GM04504 (cell line): Measurements from ENCODE around the gene IRF2.

Experiments used
- DNase-seq: peaks from one replicate; pipeline ENCODE4 v3.0.0-alpha.2; 2012; ENCODE audit warnings: low read depth

The IRF2 gene

DNA sequence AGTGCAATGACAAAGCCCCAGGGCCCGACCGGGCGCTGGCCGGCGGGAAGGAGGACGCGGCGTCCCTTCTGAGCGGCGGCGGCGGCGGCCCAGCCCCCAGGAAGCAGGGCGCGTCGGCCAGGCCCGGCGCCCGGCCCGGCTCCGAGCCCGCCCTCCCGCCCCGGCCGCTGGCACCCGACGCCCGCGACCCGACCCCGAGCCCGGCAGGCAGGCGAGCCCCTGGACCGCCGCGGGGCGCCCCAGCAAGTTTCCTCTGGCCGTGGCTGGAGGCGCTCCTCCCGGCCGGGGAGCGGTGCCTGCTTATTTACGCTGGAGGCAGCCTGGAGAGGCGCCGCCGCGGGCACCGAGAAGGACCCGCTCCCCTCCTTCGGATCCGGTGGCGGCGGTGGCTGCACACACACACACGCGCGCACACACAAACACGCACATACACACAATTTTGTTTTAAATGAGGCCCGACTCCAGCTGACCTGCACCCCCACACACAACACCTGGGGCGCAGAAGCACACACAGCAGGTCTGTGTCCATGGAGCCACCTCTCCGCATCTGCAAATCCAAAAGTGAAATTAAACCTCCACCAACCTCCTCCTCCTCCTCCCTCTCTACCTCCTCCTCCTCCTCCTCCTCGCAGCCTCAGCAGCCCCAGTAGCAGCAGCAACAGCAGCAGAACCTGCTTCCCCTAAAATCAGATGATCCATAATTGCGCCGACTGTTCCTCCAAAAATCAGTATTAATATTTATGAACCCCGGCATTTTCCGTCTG is 669 bp downstream of the IRF2 start:
- DNase-seq, result peak; percentile 10

DNA sequence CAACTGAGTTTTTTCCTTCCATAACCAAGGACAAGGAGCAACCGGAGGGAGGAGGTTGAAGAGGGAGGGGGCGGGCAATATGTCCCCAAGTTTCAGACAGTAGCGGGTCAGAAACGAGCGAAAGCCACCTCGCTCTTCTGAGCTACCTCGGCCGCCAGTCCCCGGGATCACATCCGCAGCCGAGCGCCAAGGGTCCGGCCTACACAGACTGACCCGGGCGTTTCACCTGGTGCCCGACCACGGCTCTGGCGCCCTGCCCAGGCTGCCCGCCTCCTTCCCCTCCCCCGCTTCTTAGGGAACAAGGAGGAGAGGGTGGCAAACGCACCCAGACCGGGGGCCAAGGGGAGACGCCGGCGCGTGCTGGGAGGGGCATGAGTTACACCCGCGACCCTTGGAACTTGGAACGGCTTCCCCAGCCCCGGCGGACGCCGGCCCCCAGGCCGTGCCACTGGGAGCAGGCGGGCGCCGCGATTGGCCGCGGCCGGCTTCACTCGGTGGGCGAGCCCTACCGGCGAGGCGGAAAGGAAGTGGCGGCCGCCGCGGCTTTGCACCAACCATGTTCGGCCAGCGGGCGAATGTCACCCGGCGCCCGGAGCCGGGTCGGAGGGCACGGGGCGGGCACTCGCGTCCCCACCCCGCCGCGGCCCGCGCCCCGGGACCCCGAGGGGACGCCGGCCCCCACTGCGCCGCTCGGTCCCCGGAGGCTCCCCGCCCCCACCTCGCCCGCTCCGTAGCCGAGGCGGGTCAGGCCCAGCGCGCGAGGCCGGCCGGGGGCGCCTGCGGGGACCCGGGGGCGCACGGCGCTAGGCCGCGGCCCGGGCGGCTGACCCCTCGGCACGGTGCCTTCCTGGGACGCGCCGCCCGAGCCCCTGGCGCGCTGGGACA is 1.5 kb downstream of the IRF2 start:
- peak; percentile 37 for DNase-seq

DNA sequence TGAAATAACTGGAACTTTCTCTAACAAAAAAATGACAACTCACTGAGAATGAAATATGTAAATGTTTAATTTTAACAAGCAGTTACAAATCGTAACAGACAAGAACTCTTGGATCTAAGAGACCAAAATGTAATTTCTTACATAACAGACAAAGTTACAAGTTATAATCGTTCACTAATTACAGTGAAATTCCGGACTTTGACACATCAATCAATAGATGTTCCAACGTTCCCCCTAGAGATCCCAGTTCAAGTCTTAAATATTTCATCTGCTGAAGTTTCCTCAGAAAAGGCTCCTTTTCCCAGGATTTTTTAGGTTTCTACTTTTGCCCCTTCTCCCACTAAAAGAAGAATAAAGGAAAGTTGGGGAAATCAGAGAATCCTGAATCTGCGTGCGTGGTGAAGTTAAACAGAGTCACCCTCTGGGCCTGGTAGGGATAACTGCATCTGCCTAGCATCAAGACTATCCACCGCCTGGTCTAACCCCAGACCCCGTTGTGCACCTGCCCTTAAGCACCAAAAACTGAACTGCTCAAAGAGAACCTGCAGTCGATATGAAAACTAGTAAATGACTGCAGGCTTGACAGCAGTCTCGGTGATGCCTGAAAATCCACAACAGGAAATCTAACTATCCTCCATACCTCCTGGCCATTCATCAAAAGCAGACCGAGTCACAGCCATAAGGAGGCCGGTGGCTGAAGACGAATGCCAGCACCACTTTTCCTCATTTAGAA is 2.3 kb downstream of the IRF2 start:
- no peak for DNase-seq

DNA sequence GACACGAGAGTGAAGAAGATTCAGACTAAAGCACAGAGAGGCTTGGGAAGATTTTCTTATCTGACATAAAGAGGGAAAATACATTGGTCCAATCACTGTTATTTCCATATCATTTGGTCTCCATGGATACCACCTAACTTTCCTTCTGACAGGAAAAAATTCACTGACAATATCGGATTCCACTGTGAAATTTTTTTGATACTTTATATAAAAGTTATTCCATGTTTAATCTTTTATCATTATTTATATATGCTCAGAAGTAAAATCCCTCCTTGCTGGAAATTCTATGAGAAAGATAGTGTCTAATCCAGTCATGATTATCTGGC is 3.6 kb downstream of the IRF2 start:
- DNase-seq, result no peak

DNA sequence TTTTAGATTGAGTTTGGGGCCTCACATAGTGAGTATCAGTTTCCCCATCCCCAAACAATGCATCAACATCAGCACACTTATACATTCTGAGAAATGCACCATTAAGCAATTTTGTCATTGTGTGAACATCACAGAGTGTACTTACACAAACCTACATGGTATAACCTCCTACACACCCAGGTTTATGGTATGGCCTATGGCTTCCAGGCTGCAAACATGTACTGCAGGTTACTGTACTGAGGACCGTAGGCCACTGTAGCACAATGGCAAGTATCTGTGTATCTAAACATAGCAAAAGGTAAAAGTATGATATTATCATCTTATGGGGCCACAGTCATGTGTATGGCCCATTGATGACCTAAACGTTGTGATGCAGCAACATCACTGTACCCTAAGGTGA is 7.7 kb downstream of the IRF2 start:
- DNase-seq, result no peak

DNA sequence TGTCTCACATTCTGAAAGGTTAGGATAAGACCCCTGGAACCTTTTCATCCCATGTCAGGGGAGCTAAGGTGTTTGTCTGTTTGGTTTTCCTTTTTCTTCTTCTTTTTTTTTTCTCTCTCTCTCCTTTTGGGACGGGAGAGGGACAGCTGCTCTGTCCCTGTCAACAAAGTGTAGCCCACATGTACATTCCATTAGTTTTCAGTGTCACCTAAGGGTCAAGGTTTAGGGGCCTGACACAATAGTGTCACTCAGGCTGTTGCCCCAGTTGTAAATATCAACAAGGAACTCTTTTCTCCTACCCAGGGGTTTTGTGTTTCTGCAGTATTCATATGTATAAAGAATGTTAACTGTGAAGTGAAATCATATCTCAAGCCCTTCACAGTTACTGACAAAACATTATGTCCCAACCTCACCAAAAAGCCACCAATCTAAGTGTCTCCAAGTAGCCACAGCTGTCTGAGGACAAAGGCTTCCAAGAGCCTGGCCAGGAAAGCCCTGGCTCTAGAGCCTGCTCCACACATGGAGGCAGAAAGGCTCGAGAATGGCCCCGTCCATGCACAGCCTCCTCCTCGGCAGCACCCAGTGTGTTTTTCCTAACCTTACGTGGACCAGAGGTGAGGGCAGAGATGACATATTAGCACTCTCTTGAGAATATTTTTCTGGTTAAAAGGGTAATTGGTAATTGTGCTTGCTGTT is 9.4 kb downstream of the IRF2 start:
- no peak for DNase-seq

DNA sequence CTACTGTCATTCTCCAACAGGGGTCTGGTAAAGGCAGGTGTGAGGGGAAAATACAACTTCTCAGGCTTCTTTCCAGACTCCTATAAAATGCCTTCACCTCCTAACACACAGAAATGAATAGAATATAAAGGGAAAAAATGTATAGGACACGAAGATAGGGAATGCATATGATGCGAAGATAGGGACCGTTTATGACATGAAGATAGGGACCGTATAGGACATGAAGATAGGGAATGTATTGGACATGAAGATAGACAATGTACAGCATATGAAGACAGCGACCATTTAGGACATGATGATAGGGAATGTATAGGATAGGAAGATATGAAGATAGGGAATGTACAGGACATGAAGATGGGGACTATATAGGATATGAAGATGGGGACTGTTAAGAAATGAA is 10.5 kb downstream of the IRF2 start:
- no peak for DNase-seq

DNA sequence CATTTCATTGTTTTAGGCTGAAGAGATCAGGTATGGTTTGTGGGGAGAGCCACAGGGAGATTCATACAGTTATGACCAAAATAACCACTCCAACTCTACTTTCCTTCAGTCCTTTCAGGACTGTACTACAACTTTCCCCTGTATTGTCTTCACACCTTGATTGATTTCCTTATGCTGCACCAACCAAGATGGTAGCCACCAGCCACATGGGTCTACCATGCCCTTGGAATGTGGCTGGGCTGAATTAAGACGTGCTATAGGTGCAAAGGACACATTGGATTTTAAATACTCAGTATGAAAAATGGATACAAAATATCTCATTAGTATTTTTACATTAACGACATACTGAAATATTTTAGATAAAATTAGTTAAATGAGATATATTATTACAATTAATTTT is 11.2 kb downstream of the IRF2 start:
- DNase-seq, result no peak

DNA sequence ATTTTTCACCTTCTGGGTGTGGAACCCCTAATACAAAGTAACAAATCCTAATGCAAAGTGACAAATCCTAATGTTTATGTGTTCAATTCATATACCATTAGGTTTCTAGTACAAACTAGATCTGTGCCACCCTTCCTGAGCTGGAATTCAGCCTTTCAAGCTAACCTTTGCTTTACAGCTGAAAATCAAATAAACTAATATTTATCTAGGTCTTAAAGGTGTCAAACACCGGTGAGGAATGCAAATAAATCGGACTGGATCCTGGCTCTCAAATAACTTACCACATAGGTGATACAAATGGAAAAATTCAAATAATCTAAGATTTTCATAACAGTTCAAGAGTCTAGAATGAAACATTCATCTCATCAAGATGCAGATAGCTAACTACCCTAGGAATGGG is 11.6 kb downstream of the IRF2 start:
- no peak for DNase-seq

DNA sequence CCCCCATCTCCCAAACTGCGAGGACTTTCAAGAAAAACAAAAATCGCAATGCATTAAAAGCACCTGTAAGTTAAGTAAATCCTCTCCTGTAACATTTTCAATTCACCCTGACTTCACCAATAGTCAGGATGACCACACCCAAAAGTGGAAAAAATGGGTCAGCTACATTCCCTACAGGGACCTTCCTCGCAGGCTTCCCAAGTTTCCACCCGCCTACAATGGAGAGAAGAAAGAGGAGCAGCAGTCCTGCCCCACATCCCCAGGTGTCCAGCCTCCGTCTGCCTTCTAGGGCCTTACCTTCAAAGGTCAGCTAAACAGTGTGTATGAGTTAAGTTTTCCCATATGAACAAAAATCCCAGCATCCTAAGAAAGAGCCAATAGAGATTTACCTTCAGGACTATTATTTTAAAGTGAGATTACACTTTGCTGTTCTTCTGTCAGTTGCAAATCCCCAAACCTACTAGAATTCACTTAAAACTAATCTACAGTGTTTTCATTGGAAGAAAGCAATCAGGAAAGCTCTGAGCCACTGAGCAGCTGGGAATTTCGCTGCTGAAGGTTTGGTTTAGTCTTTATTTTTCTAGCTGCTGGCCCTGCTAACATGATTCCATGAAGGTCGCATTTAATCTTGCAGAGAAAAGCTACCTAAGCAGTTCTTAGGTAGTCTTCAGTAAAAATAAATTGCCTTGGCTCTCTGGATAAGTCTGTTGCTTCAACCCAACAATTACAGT is 12.5 kb downstream of the IRF2 start:
- no peak for DNase-seq

DNA sequence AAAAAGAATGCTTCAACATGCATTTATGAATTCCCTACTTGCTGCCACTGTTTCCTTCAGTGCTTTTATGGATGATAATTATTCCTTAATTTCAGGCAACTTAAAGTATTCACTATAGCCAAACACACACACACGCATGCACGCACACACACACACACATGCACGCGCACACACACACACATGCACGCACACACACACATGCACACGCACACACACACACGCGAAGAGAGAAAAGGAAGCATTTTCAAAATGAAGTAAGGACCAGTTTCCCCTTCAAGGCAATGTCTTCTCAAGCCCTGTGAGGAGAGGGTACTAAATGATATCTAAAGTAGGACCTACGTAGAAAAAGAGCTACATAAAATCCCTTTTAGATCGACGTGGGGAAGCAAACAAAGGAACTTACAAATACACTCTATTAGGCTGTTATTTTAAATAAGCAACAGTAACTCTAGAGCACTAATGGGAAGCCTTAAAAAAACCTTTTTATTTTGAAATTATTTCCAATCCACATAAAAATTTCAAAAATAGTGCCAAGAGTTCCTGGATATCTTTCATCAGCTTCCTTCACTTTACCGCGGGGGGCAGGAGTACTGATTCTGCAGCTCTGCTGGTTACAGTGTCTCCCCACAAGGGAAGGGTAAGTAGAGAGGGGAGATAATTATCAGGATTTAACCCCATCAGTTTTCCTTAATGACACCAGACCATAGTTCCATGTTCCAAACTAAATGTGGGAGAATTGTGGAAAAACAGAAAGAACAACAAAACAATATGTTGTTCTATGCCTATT is 13.7 kb downstream of the IRF2 start:
- DNase-seq, result no peak

DNA sequence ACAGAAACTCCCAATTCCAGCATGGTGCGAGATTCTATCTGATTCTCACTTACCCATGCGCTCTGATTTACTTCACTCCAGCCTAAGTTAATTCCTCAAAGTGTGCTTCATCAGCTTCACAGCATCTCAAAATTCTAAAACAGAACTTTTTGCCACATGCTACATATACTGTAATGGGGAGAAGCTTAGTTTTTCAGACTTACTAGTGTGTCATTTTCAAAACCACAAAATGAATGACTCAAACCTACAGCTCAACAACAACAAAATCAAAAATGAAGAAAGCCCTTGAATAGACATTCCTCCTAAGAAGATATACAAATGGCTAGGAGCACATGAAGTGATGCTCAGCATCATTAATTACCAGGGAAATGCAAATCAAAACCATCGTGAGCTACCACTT is 14.9 kb downstream of the IRF2 start:
- no peak for DNase-seq

DNA sequence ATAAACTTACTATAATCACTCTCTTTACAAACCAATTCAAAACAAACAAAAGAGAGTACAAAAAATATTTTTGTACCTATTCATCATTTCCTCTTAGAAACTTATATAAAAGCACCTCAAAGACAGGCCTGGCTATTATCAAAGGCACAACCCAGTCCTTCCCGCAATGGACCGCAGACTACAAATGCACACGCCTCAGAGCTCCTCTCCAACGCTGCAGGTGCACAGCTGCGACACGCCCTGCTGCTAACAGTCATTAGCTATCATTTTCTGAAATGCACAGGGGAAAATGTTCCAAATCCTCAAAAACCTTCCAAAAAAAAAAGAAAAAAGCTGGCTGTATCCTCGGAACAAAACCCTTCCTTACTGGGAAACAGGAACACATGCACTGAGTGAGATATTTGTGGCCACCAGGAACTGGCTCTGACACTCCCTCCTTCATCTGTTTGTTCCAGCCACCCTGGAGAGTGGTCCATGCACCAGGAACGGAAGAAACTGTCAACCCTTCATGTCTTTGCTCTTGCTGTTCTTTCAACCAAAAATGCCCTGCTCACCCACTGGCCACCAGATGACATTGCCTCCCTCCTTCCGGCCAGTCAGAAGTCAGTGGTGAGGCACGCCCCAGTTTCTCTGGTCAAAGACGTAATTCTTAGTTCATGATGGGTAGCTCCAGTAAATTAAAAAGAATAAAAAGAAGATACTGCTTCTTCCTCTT is 16.7 kb downstream of the IRF2 start:
- no peak for DNase-seq

DNA sequence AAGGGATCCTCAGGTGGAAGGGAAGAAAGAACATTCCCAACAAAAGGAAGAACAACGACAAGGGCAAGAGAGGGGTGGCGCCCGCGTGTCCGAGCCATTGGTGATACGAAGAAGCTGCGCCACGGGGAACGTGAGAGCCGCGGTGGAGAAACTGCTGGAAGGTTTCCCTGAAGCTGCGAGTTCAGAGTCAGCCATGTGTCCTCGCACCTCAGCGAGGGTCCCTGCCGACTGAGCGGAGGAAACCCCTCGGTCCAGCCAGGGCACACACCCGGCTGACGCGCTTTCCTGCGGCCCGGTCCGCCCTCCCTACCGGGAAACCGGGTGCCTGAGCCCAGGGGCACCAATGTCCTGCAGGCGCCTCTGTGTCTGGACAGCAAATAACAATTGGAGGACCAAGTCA is 18.0 kb downstream of the IRF2 start:
- DNase-seq, result no peak

DNA sequence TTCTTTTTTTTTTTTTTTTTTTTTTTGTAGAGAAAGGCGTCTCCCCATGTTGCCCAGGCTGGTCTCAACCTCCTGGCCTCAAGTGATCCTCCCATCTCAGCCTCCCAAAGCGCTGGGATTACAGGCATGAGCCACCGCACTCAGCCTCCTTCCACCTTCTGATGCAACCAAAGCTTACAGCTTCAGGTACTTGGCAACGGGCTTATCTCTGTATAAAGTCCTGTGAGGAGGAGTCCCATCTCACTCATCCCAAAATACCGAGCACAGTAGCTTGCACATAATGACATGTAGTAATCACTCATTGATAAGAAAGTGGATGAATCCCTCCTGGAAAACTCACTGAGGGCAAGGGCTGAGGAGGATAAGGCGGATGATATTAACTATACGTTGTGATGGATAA is 19.1 kb downstream of the IRF2 start:
- no peak for DNase-seq

DNA sequence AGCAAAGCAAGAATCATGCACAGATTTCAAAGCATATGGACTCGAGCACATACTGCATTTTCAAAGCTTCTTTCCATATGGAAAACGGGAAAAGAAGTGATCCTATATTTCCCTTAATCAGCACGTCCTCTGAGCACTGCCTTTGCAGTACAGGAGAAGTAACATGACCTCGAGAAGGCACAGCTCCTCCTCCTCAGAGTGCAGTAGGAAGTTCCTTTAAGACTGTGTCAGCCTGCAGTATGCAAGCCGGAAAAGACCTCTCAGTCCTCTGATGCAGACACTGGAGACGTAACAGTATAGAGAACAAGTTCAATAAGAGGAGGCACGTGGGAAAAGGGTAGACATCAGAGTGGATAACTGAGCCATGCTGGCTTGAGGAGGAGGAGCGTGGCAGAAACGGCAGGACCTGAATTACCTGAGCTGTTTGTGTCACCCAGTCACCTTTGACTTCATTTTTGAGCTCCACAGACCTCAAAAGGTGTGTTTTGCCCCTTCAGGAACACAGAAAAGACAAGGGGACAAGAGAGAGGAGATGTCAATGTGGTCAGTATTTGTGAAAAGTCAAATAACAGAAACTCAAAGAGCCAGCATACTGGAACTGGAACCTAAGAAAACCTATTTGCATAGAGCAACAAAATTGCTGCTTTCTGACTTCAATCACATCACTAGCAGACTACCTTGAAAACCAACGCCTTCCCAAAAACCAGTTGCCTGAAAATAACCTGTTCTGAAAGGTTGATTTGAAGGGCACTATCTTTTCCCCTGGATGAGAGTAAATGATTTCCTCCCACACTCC is 20.8 kb downstream of the IRF2 start:
- no peak for DNase-seq

DNA sequence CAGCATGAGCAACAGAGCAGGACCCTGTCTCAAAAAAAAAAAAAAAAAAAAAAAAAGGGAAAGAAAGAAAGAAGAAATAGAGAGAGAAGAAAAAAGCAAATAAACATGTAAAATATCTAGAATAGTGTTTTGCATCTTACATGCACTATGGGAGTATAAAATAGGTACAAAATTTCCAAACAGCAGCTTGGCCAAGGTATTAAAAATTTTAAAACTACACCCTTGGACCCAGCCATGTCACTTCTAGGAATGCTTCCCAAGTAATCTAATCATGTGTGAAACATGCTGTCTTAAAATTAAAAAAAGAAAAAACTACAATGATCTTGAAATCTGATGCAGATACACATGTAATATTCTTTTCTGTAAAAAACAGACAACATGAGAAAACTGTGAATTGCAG is 21.6 kb downstream of the IRF2 start:
- no peak for DNase-seq

DNA sequence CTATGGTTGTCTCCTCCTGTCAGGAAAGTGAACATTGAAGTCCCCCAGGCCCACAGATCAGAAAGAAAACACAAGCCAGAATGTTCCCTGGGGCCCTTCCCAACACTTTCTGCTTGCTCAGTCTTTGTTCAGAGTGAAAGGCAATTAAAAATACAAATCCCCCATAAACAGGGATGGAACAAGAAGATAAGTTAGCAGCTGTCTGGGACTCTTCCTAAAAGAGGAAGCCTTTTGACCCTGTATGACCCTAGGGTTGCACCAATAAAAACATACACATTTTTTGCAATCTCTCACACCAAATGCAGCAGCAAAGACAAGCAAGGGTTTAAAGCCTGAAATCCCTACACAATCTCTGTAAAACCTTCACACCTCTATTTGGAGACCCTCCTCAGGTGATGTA is 22.6 kb downstream of the IRF2 start:
- no peak for DNase-seq
